Pons (tissue), 1 donor: ENCODE measurements around the gene ORM2.

Experiments used
- DNase-seq: peaks from one replicate; pipeline ENCODE4 v3.0.0-alpha.2; 2016; ENCODE audit warnings: low spot score

The ORM2 gene

GRCh38 chr9:114294664-114295063 is 35.0 kb upstream of the ORM2 start:
- no peak for DNase-seq

GRCh38 chr9:114296338-114296737 is 33.3 kb upstream of the ORM2 start:
- no peak for DNase-seq

GRCh38 chr9:114299286-114300152 is 30.1 kb upstream of the ORM2 start:
- no peak for DNase-seq

GRCh38 chr9:114300153-114300845 is 29.4 kb upstream of the ORM2 start:
- no peak for DNase-seq

GRCh38 chr9:114300846-114301797 is 28.5 kb upstream of the ORM2 start:
- no peak for DNase-seq

GRCh38 chr9:114301798-114302565 is 27.7 kb upstream of the ORM2 start:
- DNase-seq, result no peak

GRCh38 chr9:114302727-114303126 is 26.9 kb upstream of the ORM2 start:
- DNase-seq, result no peak

GRCh38 chr9:114303571-114303970 is 26.1 kb upstream of the ORM2 start:
- no peak for DNase-seq

GRCh38 chr9:114303977-114304376 is 25.7 kb upstream of the ORM2 start:
- no peak for DNase-seq

GRCh38 chr9:114304416-114305188 is 25.1 kb upstream of the ORM2 start:
- DNase-seq, result no peak

GRCh38 chr9:114307899-114308267 is 21.8 kb upstream of the ORM2 start:
- no peak for DNase-seq

- DNase-seq, result no peak
Measured at GRCh38 chr9:114308361-114308950, 21.2 kb upstream of the ORM2 start.

- DNase-seq, result no peak
Measured at GRCh38 chr9:114309096-114309495, 20.6 kb upstream of the ORM2 start.

- no peak for DNase-seq
Measured at GRCh38 chr9:114310471-114311450, 18.9 kb upstream of the ORM2 start.

GRCh38 chr9:114311571-114312512 is 17.8 kb upstream of the ORM2 start:
- no peak for DNase-seq

- no peak for DNase-seq
Measured at GRCh38 chr9:114312513-114312875, 17.2 kb upstream of the ORM2 start.

GRCh38 chr9:114313186-114313585 is 16.5 kb upstream of the ORM2 start:
- DNase-seq, result no peak

GRCh38 chr9:114314256-114314867 is 15.3 kb upstream of the ORM2 start:
- DNase-seq, result no peak
